Heart right ventricle (tissue), 16 donors: ENCODE data around the gene EEF2KMT. TPM values are rescaled to one million over a fixed set of nuclear protein-coding genes. Genes with fewer than 3 reads are reported as not detected.
"Not testable (repeated sequence)": the region's sequence is repeated elsewhere in the genome, so short reads cannot be mapped to it uniquely, and the experiment has no call there.

ENCODE experiments used
- ATAC-seq, 8 donors: fragments of 200-7000 bp; cut with Tn5 transposase; one replicate each; pipeline ENCODE4 v1.9.1; 2020; ENCODE audit warnings: mild to moderate bottlenecking in 8 of 8, moderate library complexity in 8 of 8, moderate number of reproducible peaks in 1 of 8
- DNase-seq, 2 donors: peaks; one replicate each; pipeline ENCODE4 v3.0.0-alpha.2; 2020
- H3K27ac ChIP-seq, 10 donors: fragments of 200-600 bp; sonication (generic) in 2 of 10; one replicate each; pipeline versions ENCODE4 v1.5.0 to v1.8.0; 2020 to 2022; ENCODE audit warnings: mild to moderate bottlenecking in 3 of 10
- H3K27me3 ChIP-seq, 7 donors: fragments of 200-600 bp; one replicate each; pipeline ENCODE4 v1.8.0; 2021 to 2022; ENCODE audit warnings: mild to moderate bottlenecking in 2 of 7
- H3K36me3 ChIP-seq, 9 donors: fragments of 200-600 bp; sonication (generic) in 1 of 9; one replicate each; pipeline versions ENCODE4 v1.5.0 to v1.8.0; 2020 to 2022; ENCODE audit warnings: mild to moderate bottlenecking in 2 of 9
- H3K4me1 ChIP-seq, 9 donors: fragments of 200-600 bp; sonication (generic) in 1 of 9; one replicate each; pipeline versions ENCODE4 v1.5.0 to v1.8.0; 2020 to 2022; ENCODE audit warnings: mild to moderate bottlenecking in 4 of 9
- H3K4me3 ChIP-seq, 10 donors: fragments of 200-600 bp; sonication (generic) in 2 of 10; one replicate each; pipeline versions ENCODE4 v1.5.0 to v1.8.0; 2020 to 2022; ENCODE audit warnings: mild to moderate bottlenecking in 7 of 10, moderate library complexity in 2 of 10
- H3K9me3 ChIP-seq, 11 donors: fragments of 200-600 bp in 10 of 11; sonication (generic) in 2 of 11; one replicate each; pipeline versions ENCODE4 v1.5.0 to v1.8.0; 2013 to 2022; ENCODE audit warnings: mild to moderate bottlenecking in 2 of 11, control low read depth in 1 of 11, moderate library complexity in 1 of 11
- WGBS, 2 donors: extraction: QIAGEN DNeasy Blood & Tissue Kit; methylation state at CpG; one replicate each; pipeline ENCODE4 v1.1.7; 2013; ENCODE audit warnings: inconsistent platforms in 1 of 2; 5-methylcytosine and 5-hydroxymethylcytosine counted together
- intact Hi-C, 10 donors: fragments of 100-400 bp; cut with DNase I; formaldehyde crosslinking; loops; one replicate each; pipeline versions ENCODE4 v1.11.1 to v1.14.2; 2022
- polyA plus RNA-seq, 2 donors: library from polyadenylated mRNA; stranded (reverse); fragments of 200-250 nt; gene quantifications; one replicate each; pipeline ENCODE4 v1.2.3, GENCODE V29; 2013
- total RNA-seq, 10 donors: library from RNA; stranded (reverse); fragmentation: NEBNext Ultra II Directional in 3 of 10; extraction: Animal tissue kit (Norgen Biotek cat#: 25700) in 3 of 10; gene quantifications; one replicate each; pipeline versions ENCODE4 v1.2.1 to v1.2.4, GENCODE V29; 2021 to 2023
- donor health status: Arrhythmogenic right ventricular cardiomyopathy.
- donor health status: ischemic (EF 13 %, LVEDD 7.1; RV severe dilation, severe dysfunction).
- donor health status: healthy with polysubstance abuse.
- donor health status: DM: no; HTN: yes; CAD: no.
- donor health status: DM: no; HTN: no; CAD: no.
- donor health status: ischemic (EF 25% LVEDD 6.9; RV normal size, moderate dysfunction).
- donor health status: ischemic (EF 25% LVEDD 5.7; RV mildly dilated, moderate dysfunction).
- donor health status: healthy.
- donor health status: DM: yes; HTN: yes; CAD: no.
- donor health status: Ischemic cardiomyopathy.
- donor health status: ischemic (EF 35%, LVEDD 5.7; RV mildly dilated, moderate dysfunction).
- donor health status: nonischemic (EF 11% LVEDD 7.7; RV severe dilation, severe dysfunction).
- donor health status: DM: yes; HTN: yes; CAD: no.
- donor health status: PGD.
- donor health status: ischemic (EF 29% LVEDD 5.4; RV normal size, mild dysfunction).
- donor health status: nonischemic (EF 23%, LVEDD 6.1; RV moderate dilation, normal function).

EEF2KMT gene
- total and polyA plus RNA-seq, 12 donors, result 2.6 to 10.3 (median 6.3) TPM

GRCh38 chr16:5095145-5095830 is 2.3 kb downstream of the EEF2KMT start:
- 62 to 63% methylated on average over 11 of the region's 11 CpGs for WGBS, 2 donors
- H3K4me3 ChIP-seq, H3K9me3 ChIP-seq, H3K27me3 ChIP-seq, DNase-seq, H3K27ac ChIP-seq, intact Hi-C loops, ATAC-seq, H3K36me3 ChIP-seq: not testable (repeated sequence)
- H3K4me1 ChIP-seq, result peaks cover 0 to 15% (median 5%) of the 10 kb centered on the region in 9 donors

- intact Hi-C loops, H3K4me1 ChIP-seq, H3K4me3 ChIP-seq, H3K9me3 ChIP-seq, H3K27me3 ChIP-seq, DNase-seq, ATAC-seq, H3K27ac ChIP-seq: not testable (repeated sequence)
- H3K36me3 ChIP-seq, result peaks cover 0 to 19% (median 0%) of the 10 kb centered on the region in 9 donors
- 66 to 73% methylated on average over 11 of the region's 11 CpGs for WGBS, 2 donors
Measured at GRCh38 chr16:5093746-5094145, 3.8 kb downstream of the EEF2KMT start.

- intact Hi-C loops, result not testable (repeated sequence)
Measured at GRCh38 chr16:5093081-5093480, 4.5 kb downstream of the EEF2KMT start.

GRCh38 chr16:5090592-5090991 is 7.0 kb downstream of the EEF2KMT start:
- intact Hi-C loops, H3K4me1 ChIP-seq, DNase-seq, H3K27me3 ChIP-seq, H3K9me3 ChIP-seq, H3K4me3 ChIP-seq, ATAC-seq, H3K27ac ChIP-seq: not testable (repeated sequence)
- WGBS, 2 donors, result 87% methylated on average over 9 of the region's 9 CpGs
- peaks cover 0 to 47% (median 0%) of the 10 kb centered on the region in 9 donors for H3K36me3 ChIP-seq

More at GRCh38 chr16:5093081-5093480, 4.5 kb downstream of the EEF2KMT start:
- H3K9me3 ChIP-seq, H3K4me1 ChIP-seq, H3K4me3 ChIP-seq, H3K27ac ChIP-seq, ATAC-seq, DNase-seq, H3K27me3 ChIP-seq: not testable (repeated sequence)
- H3K36me3 ChIP-seq, result peaks cover 0 to 25% (median 0%) of the 10 kb centered on the region in 9 donors
- 89 to 93% methylated on average over 6 to 9 of the region's 9 CpGs for WGBS, 2 donors

GRCh38 chr16:5089911-5090555 is 7.6 kb downstream of the EEF2KMT start:
- H3K4me3 ChIP-seq, H3K27me3 ChIP-seq, intact Hi-C loops, DNase-seq, ATAC-seq, H3K9me3 ChIP-seq, H3K4me1 ChIP-seq, H3K27ac ChIP-seq: not testable (repeated sequence)
- 88 to 90% methylated on average over 26 of the region's 26 CpGs for WGBS, 2 donors
- H3K36me3 ChIP-seq, result peaks cover 0 to 53% (median 2%) of the 10 kb centered on the region in 9 donors

- H3K27ac ChIP-seq, H3K27me3 ChIP-seq, ATAC-seq, H3K4me3 ChIP-seq, intact Hi-C loops, H3K9me3 ChIP-seq, H3K4me1 ChIP-seq, DNase-seq: not testable (repeated sequence)
- peaks cover 0 to 56% (median 5%) of the 10 kb centered on the region in 9 donors for H3K36me3 ChIP-seq
- 92 to 95% methylated on average over 17 of the region's 17 CpGs for WGBS, 2 donors
Measured at GRCh38 chr16:5088936-5089335, 8.7 kb downstream of the EEF2KMT start.

- H3K4me3 ChIP-seq, H3K4me1 ChIP-seq, H3K27ac ChIP-seq, ATAC-seq, DNase-seq, H3K9me3 ChIP-seq, H3K27me3 ChIP-seq, intact Hi-C loops: not testable (repeated sequence)
- peaks cover 0 to 62% (median 5%) of the 10 kb centered on the region in 9 donors for H3K36me3 ChIP-seq
- 95% methylated on average over 18 of the region's 18 CpGs for WGBS, 2 donors
Measured at GRCh38 chr16:5088086-5088790, 9.4 kb downstream of the EEF2KMT start.

- DNase-seq, H3K9me3 ChIP-seq, intact Hi-C loops, ATAC-seq, H3K27ac ChIP-seq, H3K4me3 ChIP-seq, H3K4me1 ChIP-seq, H3K27me3 ChIP-seq: not testable (repeated sequence)
- 82 to 91% methylated on average over 11 of the region's 11 CpGs for WGBS, 2 donors
- H3K36me3 ChIP-seq, result peaks cover 0 to 88% (median 5%) of the 10 kb centered on the region in 9 donors
Measured at GRCh38 chr16:5085716-5086115, 11.9 kb downstream of the EEF2KMT start.
